NCI-H1048 (cell line): ENCODE results near the gene ZFP92.
"Not testable (repeated sequence)": the region's sequence is repeated elsewhere in the genome, so short reads cannot be mapped to it uniquely, and the experiment has no call there.

Source experiments
- DNase-seq: peaks from one replicate; lab custom pipeline; 2025; lab: John Stamatoyannopoulos, UW

ZFP92 gene

GRCh38 chrX:153386097-153386496 lies 25.2 kb upstream of the ZFP92 start:
- DNase-seq, result no peak

GRCh38 chrX:153387345-153387744 lies 23.9 kb upstream of the ZFP92 start:
- DNase-seq, result no peak

DNA sequence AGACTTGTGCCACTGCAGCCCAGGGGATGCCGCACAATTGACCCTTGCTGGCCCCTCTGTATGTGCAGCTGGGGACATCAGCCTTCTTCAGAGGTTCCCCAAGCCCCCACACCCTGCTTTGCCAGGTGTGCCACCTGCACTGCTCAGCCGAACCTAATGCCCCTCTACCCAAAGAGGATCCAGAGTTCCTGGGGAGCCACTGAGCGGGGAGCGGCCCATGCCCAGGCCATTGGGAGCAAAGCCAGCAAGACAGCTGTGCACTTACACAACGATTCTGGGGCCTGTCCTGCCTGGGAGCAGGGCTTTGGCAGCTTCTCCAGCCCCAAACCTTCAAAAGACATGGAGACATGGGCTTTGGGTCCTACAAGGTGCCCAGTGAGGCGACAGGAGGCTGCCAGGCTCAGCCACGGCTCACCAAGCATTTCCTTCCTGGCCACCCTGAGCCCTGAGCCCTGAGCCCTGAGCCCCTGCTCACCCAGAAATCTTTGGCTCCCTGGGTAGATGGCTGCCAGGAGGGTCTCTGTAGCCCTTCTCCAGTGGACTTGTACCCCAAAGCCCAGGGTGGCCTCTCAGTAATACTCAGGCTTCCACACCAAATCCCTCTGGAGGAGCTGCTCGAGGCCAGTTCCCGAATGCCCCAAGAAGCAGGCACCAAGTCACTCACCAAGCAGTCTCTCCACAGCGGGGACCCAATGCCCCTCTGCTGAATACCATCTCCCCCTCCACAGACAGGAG lies 23.1 kb upstream of the ZFP92 start:
- no peak for DNase-seq

DNA sequence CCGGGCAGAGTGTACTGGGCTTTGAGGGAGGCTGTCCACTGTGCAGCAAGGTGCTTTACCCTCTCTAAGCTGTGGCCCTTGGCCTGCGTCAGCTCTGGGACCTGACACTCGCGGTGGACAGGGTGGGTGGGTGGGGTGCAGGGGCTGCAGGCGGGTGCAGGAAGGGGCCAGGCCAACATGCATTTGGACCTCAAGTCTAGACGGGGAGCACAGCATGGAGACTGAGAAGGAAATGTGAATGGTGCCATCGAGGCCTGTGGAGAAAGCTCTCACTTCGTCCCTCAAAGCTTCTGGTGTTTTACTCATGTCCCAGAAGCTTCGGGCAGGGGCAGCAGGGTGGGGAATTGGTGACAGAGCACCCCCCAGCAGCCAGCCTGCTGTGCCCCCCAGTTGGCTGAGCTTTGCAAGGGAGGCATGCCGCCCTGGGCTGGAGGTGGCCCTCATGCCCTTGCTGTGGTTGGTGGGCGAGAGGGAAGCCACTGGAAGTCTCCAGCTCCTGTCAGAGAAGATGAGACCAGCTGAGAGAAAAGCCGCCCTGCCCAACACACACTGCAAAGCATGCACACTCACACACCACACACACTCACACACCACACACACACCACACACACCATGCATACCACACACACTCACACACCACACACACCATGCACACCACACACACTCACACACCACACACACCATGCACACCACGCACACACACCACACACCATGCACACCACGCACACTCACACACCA lies 22.4 kb upstream of the ZFP92 start:
- DNase-seq, result no peak

- DNase-seq, result not testable (repeated sequence)
These were observed 21.9 kb upstream of the ZFP92 start for GRCh38 chrX:153389460-153389768.

DNA sequence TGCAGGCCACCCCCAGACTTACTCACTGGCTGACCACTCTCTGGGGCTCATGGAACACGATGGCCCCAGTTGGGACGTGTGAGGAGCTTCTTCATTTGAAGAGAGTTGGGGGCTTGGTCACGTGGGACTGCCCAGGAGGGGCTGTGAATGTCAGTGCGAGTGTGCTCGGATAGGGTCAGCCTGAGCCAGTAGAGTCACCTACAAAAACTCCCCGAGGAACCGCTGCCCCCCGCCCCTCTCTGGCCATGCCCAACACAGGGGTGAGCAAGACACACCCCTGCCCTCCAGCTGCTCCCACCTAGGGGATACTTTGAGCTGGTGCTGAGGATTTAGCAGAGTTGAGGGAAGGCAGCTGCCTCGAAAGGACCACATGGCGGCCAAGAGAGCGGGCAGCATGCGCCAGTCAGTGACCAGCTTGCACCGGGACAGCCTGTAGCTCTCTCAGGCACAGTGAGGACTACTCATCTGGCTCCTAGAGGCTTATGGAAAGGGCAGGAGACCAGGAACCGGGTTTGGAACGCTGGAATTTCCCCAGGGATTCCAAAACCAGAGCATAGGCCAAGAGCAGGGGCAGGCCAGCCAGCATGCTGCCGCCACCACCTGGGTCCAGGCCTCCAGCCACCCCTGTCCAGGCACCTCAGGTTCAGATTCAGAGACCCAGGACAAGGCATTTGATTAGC lies 18.5 kb upstream of the ZFP92 start:
- no peak for DNase-seq

DNA sequence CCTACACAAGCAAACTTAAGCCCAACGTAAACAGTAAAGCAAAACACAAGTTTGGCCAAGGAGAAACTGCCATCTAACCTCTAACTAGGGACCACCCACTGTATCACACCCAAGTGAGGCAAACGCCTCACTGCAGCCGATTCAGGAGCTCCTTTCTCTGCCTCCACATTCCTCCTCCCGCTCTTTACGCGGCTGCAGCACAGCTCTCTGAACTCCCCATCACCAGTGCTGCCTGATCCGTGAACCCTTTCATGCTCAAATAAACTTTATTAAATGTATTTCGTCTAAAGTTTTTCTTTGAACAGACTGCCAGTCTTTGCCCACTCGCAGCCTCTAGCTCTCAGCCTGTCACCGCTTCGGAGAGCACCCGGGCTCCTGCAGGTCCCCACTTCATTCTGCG lies 16.7 kb upstream of the ZFP92 start:
- no peak for DNase-seq

GRCh38 chrX:153395613-153396319 lies 15.5 kb upstream of the ZFP92 start:
- DNase-seq, result no peak

DNA sequence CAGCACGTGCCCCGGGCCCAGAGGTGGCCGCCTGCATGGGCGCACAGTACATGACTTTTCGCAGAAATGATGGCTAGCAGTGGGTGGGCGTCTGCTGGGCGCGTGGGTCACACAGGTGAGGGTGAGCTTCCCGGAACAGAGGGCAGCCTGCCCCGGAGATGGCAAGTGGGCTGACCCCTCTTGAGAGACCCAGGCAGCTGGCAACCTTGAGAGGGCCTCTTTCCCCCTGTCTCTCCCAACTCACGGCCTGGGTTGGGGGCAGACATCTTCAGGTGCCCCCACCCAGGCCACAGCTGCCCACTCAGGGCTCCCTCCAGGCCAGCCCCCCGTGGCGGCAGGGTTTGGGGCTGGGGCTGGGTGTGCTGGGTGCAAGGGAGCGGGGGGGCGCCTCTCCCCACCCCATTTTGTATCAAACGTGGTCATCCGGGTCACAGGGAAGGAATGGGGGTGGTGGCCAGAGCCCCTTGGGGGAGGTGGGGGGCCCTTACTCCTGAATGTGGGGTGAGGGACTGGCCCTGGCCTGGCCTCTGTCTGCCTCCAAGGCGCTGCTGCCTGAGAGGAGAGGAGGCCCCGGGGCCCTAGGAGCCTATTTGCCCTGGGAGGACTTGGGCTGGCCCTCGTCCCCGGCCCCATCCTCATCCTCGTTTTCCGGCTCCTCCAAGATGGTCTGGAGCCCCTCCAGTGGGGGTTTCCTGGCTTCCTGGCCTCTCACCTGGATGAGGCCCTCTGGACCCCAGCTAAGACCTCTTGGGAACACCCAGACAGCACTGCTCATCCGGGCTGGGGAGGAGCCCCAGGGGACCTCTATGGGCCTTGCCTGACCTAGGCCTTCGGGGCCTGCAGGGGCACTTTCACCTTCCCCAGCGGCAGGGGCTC lies 14.7 kb upstream of the ZFP92 start:
- DNase-seq, result no peak

- DNase-seq, result no peak
These were observed 13.9 kb upstream of the ZFP92 start for GRCh38 chrX:153397256-153397960.

DNA sequence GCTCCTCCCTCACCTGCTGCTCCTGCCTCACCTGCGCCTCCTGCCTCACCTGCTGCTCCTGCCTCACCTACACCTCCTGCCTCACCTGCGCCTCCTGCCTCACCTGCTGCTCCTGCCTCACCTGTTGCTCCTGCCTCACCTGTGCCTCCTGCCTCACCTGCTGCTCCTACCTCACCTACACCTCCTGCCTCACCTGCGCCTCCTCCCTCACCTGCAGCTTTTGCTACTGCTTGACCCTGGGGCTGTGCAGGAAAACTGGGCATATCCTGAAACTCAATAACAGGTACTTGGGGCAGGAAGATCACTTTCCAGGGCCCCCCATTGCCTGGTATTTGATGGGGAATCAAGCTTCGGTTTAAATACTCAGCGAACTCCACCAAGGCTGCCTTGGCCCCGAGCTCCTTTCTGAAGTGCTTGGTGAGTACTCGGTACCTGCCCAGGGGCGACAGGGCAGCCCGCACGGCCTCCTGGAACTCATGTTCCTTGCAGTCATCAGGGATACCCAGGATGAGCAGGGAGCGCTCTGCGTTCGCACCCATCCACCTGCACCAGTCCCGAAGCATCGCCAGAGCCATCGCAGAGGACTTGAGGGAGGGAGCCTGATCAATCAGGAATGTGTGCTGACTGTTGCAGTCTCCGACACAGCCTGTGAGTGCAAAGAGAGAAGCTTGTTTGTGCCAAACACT lies 12.9 kb upstream of the ZFP92 start:
- DNase-seq, result no peak

GRCh38 chrX:153400146-153401132 lies 10.8 kb upstream of the ZFP92 start:
- peak; percentile 10 for DNase-seq

GRCh38 chrX:153401133-153401764 lies 10.0 kb upstream of the ZFP92 start, which contains the start of gene PNMA6E:
Gene PNMA6E (minus strand): TSS chrX:153401350. CDS start chrX:153398849, 2,501 bp downstream.
- DNase-seq, result no peak

- DNase-seq, result not testable (repeated sequence)
These were observed 6.9 kb upstream of the ZFP92 start for GRCh38 chrX:153404333-153404732.

DNA sequence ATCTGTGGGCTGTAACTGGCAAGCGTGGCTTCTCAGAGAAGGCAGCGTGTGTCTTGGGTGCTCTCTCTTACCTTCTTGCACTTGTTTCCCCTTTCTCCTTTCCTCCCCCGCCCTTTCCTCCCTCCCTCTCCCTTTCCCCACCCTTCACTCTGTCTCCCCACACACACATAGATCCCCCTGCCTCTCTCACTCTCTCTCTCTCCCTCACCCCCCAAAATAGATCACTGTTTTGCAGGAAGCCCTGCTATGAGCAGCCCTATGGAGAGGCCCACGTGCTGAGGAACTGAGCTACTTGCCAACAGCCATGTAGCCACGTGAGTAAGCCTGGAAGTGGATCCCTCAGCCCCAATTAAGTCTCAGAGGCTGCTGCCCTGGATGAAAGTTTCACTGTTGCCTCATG lies 5.8 kb upstream of the ZFP92 start:
- DNase-seq, result no peak

- DNase-seq, result no peak
These were observed 5.3 kb upstream of the ZFP92 start for GRCh38 chrX:153406011-153406410.

DNA sequence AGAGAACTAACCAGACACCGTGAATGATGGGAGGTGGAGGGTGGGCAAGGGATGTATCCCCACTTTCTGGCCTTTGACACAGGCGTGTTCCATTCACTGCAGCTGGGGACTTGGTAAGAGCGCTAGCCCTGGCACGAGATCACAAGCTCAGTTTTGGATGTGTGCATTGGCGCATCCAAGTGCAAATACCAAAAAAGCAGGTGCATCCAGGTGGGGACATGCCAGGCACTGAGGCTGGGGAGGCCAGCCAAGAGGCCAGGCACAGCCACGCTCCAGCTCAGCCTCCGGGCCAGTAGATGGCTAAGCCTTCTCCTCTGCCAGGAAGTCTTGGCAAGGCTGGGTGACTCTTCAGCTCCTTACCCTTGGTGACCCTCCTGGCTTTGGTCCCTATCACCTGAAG lies 4.4 kb upstream of the ZFP92 start:
- DNase-seq, result no peak

DNA sequence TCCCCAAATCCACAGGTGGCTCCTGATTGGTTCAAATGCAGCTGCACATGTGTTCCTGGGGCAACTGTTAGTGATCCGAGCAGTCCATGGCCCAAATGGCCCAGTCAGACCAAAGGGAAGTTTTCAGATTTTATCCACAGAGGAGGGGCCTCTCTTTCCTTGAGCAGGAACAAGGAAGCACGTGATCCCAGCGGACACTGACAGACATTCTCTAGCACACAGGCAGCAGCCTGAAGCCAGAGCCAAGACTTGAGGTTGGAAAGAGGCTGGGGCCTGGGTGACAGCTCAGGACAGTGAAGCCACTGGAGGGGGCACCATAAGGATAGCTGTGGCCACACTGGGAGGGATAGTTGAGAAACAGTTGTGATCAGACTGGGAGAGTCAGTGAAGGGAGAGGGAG lies 3.5 kb upstream of the ZFP92 start:
- DNase-seq, result no peak
